Mesendoderm (in vitro differentiated cells): ENCODE data around the gene APOBEC3G.

Experiments used
- DNase-seq: peaks from one replicate; pipeline ENCODE4 v3.0.0; 2013
- H2AK5ac ChIP-seq: 2 replicates; pipeline ENCODE4 v1.6.1; 2013; ENCODE audit warnings: low read length, inconsistent platforms
- H2BK120ac ChIP-seq: 2 replicates; pipeline ENCODE4 v1.6.1; 2013; ENCODE audit warnings: low read depth, mild to moderate bottlenecking, low read length, moderate library complexity, mixed read lengths
- H2BK15ac ChIP-seq: replicated peaks from 2 replicates; pipeline ENCODE4 v1.6.1; 2013; ENCODE audit warnings: low read depth, mild to moderate bottlenecking, moderate library complexity
- H2BK5ac ChIP-seq: 2 replicates; pipeline ENCODE4 v1.6.1; 2013; ENCODE audit warnings: low read length, inconsistent platforms
- H3K18ac ChIP-seq: 2 replicates; pipeline ENCODE4 v1.6.1; 2013; ENCODE audit warnings: mild to moderate bottlenecking, low read length, mixed read lengths
- H3K23ac ChIP-seq: one replicate; pipeline ENCODE4 v1.6.1; 2013; ENCODE audit warnings: low read length
- H3K27ac ChIP-seq: 2 replicates; pipeline ENCODE4 v1.5.1; 2013; ENCODE audit warnings: low read depth, mild to moderate bottlenecking, inconsistent platforms, low read length, moderate library complexity
- H3K27me3 ChIP-seq: 2 replicates; pipeline ENCODE4 v1.6.1; 2013; ENCODE audit warnings: low read length, control low read depth, mild to moderate bottlenecking, inconsistent platforms; ENCODE audit not compliant: insufficient read depth, poor library complexity
- H3K36me3 ChIP-seq: 2 replicates; pipeline ENCODE4 v1.6.1; 2013; ENCODE audit warnings: low read length, inconsistent platforms; ENCODE audit not compliant: control insufficient read depth, insufficient read depth
- H3K4ac ChIP-seq: one replicate; pipeline ENCODE4 v1.6.1; 2013; ENCODE audit warnings: low read depth, mild to moderate bottlenecking, low read length, moderate library complexity
- H3K4me1 ChIP-seq: 2 replicates; pipeline ENCODE4 v1.6.1; 2013; ENCODE audit warnings: low read depth, low read length, inconsistent platforms; ENCODE audit not compliant: control insufficient read depth
- H3K4me2 ChIP-seq: 2 replicates; pipeline ENCODE4 v1.6.1; 2013; ENCODE audit warnings: low read length
- H3K4me3 ChIP-seq: 2 replicates; pipeline ENCODE4 v1.5.1; 2013; ENCODE audit warnings: mild to moderate bottlenecking, low read length
- H3K56ac ChIP-seq: one replicate; pipeline ENCODE4 v1.6.1; 2013; ENCODE audit warnings: low read length
- H3K79me1 ChIP-seq: 2 replicates; pipeline ENCODE4 v1.6.1; 2013; ENCODE audit warnings: low read length, inconsistent platforms
- H3K79me2 ChIP-seq: 2 replicates; pipeline ENCODE4 v1.6.1; 2013; ENCODE audit warnings: mild to moderate bottlenecking, low read length; ENCODE audit not compliant: control insufficient read depth, insufficient read depth
- H3K9ac ChIP-seq: 2 replicates; pipeline ENCODE4 v1.6.1; 2013; ENCODE audit warnings: low read length, inconsistent platforms
- H4K5ac ChIP-seq: one replicate; pipeline ENCODE4 v1.6.1; 2013; ENCODE audit warnings: low read length
- H4K8ac ChIP-seq: one replicate; pipeline ENCODE4 v1.6.1; 2013; ENCODE audit warnings: low read depth, mild to moderate bottlenecking, control low read depth, low read length, moderate library complexity
- WGBS: extraction: QIAGEN DNeasy Blood & Tissue Kit; methylation state at CpG from one replicate; pipeline ENCODE4 v1.1.7; 2013; ENCODE audit warnings: low lambda C conversion rate, missing lambda C conversion rate; ENCODE audit not compliant: insufficient coverage; ENCODE audit errors: extremely low coverage; 5-methylcytosine and 5-hydroxymethylcytosine counted together

Gene APOBEC3G

GRCh38 chr22:39123751-39124581, 46.9 kb downstream of the APOBEC3G start:
- no CpG with 5 or more reads among the region's 33 CpGs for WGBS
- H3K4me1 ChIP-seq: no peaks in the 10 kb centered on the region

GRCh38 chr22:39125622-39126021, 48.5 kb downstream of the APOBEC3G start:
- Histone ChIP-seq H3K9ac (no peak overlapping the region), H2BK5ac (no peak overlapping the region), H4K8ac (no peak overlapping the region), H3K23ac (no peak overlapping the region), H3K18ac (no peak overlapping the region), H2BK120ac (no peak overlapping the region), H3K56ac (no peak overlapping the region), H4K5ac (no peak overlapping the region), H2AK5ac (no peak overlapping the region), H3K4me1 (no peaks in the 10 kb centered on the region), H2BK15ac (no peak overlapping the region), H3K79me1 (no peaks in the 10 kb centered on the region), H3K4ac (no peak overlapping the region), H3K4me2 (no peak overlapping the region), H3K27ac (no peak overlapping the region), H3K79me2 (no peaks in the 10 kb centered on the region), H3K4me3 (no peak overlapping the region), H3K27me3 (no peaks in the 10 kb centered on the region), H3K36me3 (no peaks in the 10 kb centered on the region)
- no peak for DNase-seq
- WGBS: no CpG with 5 or more reads among the region's 5 CpGs

More at GRCh38 chr22:39123751-39124581, 46.9 kb downstream of the APOBEC3G start:
- Histone ChIP-seq H3K79me1 (no peaks in the 10 kb centered on the region), H3K79me2 (no peaks in the 10 kb centered on the region), H3K23ac (no peak overlapping the region), H3K27me3 (no peaks in the 10 kb centered on the region), H3K18ac (peak overlapping the region; percentile 1), H3K56ac (peak overlapping the region; percentile 80), H3K9ac (peak overlapping the region; percentile 56), H3K36me3 (no peaks in the 10 kb centered on the region), H2BK5ac (no peak overlapping the region), H3K4me2 (no peak overlapping the region), H2BK120ac (no peak overlapping the region), H4K5ac (no peak overlapping the region), H2AK5ac (no peak overlapping the region), H2BK15ac (no peak overlapping the region), H3K27ac (no peak overlapping the region), H4K8ac (no peak overlapping the region), H3K4me3 (no peak overlapping the region), H3K4ac (peak overlapping the region; percentile 40)
- DNase-seq: peak; percentile 55

GRCh38 chr22:39128508-39128907, 51.4 kb downstream of the APOBEC3G start:
- Histone ChIP-seq H4K5ac (no peak overlapping the region), H3K9ac (no peak overlapping the region), H3K27me3 (no peaks in the 10 kb centered on the region), H3K36me3 (no peaks in the 10 kb centered on the region), H3K27ac (no peak overlapping the region), H3K56ac (no peak overlapping the region), H3K18ac (no peak overlapping the region), H4K8ac (no peak overlapping the region), H3K4me3 (no peak overlapping the region), H3K4me2 (no peak overlapping the region), H3K4ac (no peak overlapping the region), H3K79me1 (no peaks in the 10 kb centered on the region), H2BK120ac (no peak overlapping the region), H3K79me2 (no peaks in the 10 kb centered on the region), H2AK5ac (no peak overlapping the region), H3K23ac (no peak overlapping the region), H3K4me1 (peaks cover 8% of the 10 kb centered on the region), H2BK15ac (no peak overlapping the region), H2BK5ac (no peak overlapping the region)
- no peak for DNase-seq
- WGBS: no CpG with 5 or more reads among the region's 6 CpGs

GRCh38 chr22:39129081-39129480, 52.0 kb downstream of the APOBEC3G start:
- Histone ChIP-seq H2AK5ac (no peak overlapping the region), H3K36me3 (no peaks in the 10 kb centered on the region), H3K9ac (no peak overlapping the region), H3K79me1 (no peaks in the 10 kb centered on the region), H2BK5ac (no peak overlapping the region), H3K18ac (no peak overlapping the region), H3K27ac (no peak overlapping the region), H3K4me3 (no peak overlapping the region), H2BK120ac (no peak overlapping the region), H3K56ac (no peak overlapping the region), H3K27me3 (no peaks in the 10 kb centered on the region), H3K4me2 (no peak overlapping the region), H3K79me2 (no peaks in the 10 kb centered on the region), H4K5ac (no peak overlapping the region), H3K4me1 (peaks cover 8% of the 10 kb centered on the region), H3K4ac (no peak overlapping the region), H3K23ac (no peak overlapping the region), H4K8ac (no peak overlapping the region), H2BK15ac (no peak overlapping the region)
- no CpG with 5 or more reads among the region's 4 CpGs for WGBS
- no peak for DNase-seq

DNA sequence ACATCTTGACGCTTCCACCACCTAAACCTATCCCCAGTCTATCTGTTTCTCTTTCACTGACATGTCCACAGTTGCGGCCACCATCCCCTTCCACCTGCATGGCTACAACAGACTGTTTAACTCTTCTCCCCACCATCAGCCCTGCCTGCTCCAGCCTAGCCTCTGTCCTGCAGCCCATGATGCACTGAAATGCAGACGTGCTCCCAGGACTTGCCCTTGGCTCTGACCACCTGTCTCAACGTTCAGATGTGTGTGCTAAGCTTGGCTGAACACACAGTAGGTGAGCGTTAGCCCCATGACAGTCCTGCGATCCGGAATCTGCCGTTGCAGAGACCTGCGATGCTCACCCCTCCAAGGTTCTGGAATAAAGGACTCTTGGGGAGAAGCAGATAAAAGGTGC, 52.7 kb downstream of the APOBEC3G start:
- peaks cover 8% of the 10 kb centered on the region for H3K4me1 ChIP-seq
- no CpG with 5 or more reads among the region's 9 CpGs for WGBS
- H2BK15ac ChIP-seq: no peak overlapping the region
- H3K4ac ChIP-seq: no peak overlapping the region
- H2BK5ac ChIP-seq: no peak overlapping the region
- no peaks in the 10 kb centered on the region for H3K36me3 ChIP-seq
- no peak overlapping the region for H3K4me3 ChIP-seq
- no peak overlapping the region for H3K27ac ChIP-seq
- no peaks in the 10 kb centered on the region for H3K27me3 ChIP-seq
- no peak overlapping the region for H3K23ac ChIP-seq
- DNase-seq: no peak
- H2BK120ac ChIP-seq: no peak overlapping the region
- no peaks in the 10 kb centered on the region for H3K79me2 ChIP-seq
- no peaks in the 10 kb centered on the region for H3K79me1 ChIP-seq
- no peak overlapping the region for H3K56ac ChIP-seq
- H2AK5ac ChIP-seq: no peak overlapping the region
- H4K5ac ChIP-seq: no peak overlapping the region
- no peak overlapping the region for H3K4me2 ChIP-seq
- H3K18ac ChIP-seq: no peak overlapping the region
- no peak overlapping the region for H4K8ac ChIP-seq
- no peak overlapping the region for H3K9ac ChIP-seq
